H1 (cell line): ENCODE data around the gene KCNMA1. TPM values are rescaled to one million over a fixed set of nuclear protein-coding genes. Genes with fewer than 3 reads are reported as not detected.

Experiments used
- CTCF ChIA-PET: fragments of 300-600 bp; sonication (Branson Sonifier 250); formaldehyde crosslinking; loops from one replicate; lab custom pipeline; 2021; ENCODE audit not compliant: partially characterized antibody; lab: Charles Lee
- POLR2A ChIA-PET: fragments of 300-600 bp; sonication (Branson Sonifier 250); formaldehyde crosslinking; loops from one replicate; lab custom pipeline; 2021; ENCODE audit warnings: inconsistent platforms; ENCODE audit not compliant: partially characterized antibody; lab: Charles Lee
- DNase-seq, 2 experiments: peaks; one replicate each; pipeline versions ENCODE4 v3.0.0 to v3.0.0-alpha.2; 2010 to 2022; ENCODE audit warnings: low spot score in 2 of 2, low read depth in 1 of 2, mixed read lengths in 1 of 2
- FAIRE-seq: peaks from 2 replicates; lab custom pipeline; 2011; peaks lifted over from hg19 to GRCh38; lab: Jason Lieb, UNC
- H2AFZ ChIP-seq: 2 replicates; pipeline ENCODE4 v1.8.1; 2012; ENCODE audit warnings: low read length, inconsistent platforms
- H2AK5ac ChIP-seq: 2 replicates; pipeline ENCODE4 v1.6.1; 2013; ENCODE audit warnings: low read depth, low read length
- H2BK120ac ChIP-seq: replicated peaks from 2 replicates; pipeline ENCODE3; 2013; ENCODE audit warnings: low read depth, low read length, inconsistent platforms
- H2BK12ac ChIP-seq: 2 replicates; pipeline ENCODE4 v1.6.1; 2013; ENCODE audit warnings: low read depth, low read length
- H2BK15ac ChIP-seq: 2 replicates; pipeline ENCODE4 v1.6.1; 2013; ENCODE audit warnings: low read length
- H2BK20ac ChIP-seq: 2 replicates; pipeline ENCODE4 v1.6.1; 2013; ENCODE audit warnings: low read length
- H2BK5ac ChIP-seq: 2 replicates; pipeline ENCODE4 v1.6.1; 2013; ENCODE audit warnings: low read depth, low read length
- H3K14ac ChIP-seq: 2 replicates; pipeline ENCODE4 v1.6.1; 2013; ENCODE audit warnings: inconsistent platforms; ENCODE audit not compliant: insufficient read length
- H3K18ac ChIP-seq: 2 replicates; pipeline ENCODE4 v1.6.1; 2013; ENCODE audit warnings: low read length; ENCODE audit errors: extremely low read depth
- H3K23ac ChIP-seq: 2 replicates; pipeline ENCODE4 v1.6.1; 2013; ENCODE audit warnings: inconsistent platforms; ENCODE audit not compliant: insufficient read length
- H3K23me2 ChIP-seq: 2 replicates; pipeline ENCODE4 v1.6.1; 2013; ENCODE audit warnings: low read depth, low read length
- H3K27ac ChIP-seq: 2 replicates; pipeline ENCODE4 v1.6.1; 2011; ENCODE audit warnings: low read depth, low read length, inconsistent platforms
- H3K27me3 ChIP-seq, 4 experiments: replicated peaks in 1 of 4; 1 replicate in 1 of 4; 2 replicates in 3 of 4; pipeline versions ENCODE4 v1.6.1 to v1.8.1; 2011 to 2013; ENCODE audit warnings: low read length in 3 of 4, mild to moderate bottlenecking in 3 of 4, inconsistent platforms in 2 of 4, mixed read lengths in 2 of 4, moderate library complexity in 1 of 4; ENCODE audit not compliant: control insufficient read depth in 3 of 4, insufficient read depth in 3 of 4; ENCODE audit errors: extremely low read depth in 1 of 4
- H3K36me3 ChIP-seq, 4 experiments: 2 replicates each; pipeline versions ENCODE4 v1.6.1 to v1.8.1; 2011 to 2013; ENCODE audit warnings: mild to moderate bottlenecking in 4 of 4, low read length in 3 of 4, moderate library complexity in 2 of 4, control low read depth in 1 of 4, inconsistent platforms in 1 of 4; ENCODE audit not compliant: insufficient read depth in 4 of 4, control insufficient read depth in 2 of 4
- H3K4ac ChIP-seq: replicated peaks from 2 replicates; pipeline ENCODE3; 2013; ENCODE audit warnings: low read length, low read depth, mixed read lengths, inconsistent platforms; ENCODE audit not compliant: insufficient read length
- H3K4me1 ChIP-seq, 4 experiments: replicated peaks in 1 of 4; 1 replicate in 1 of 4; 2 replicates in 3 of 4; pipeline versions ENCODE4 v1.6.1 to v1.8.1; 2011 to 2013; ENCODE audit warnings: low read length in 3 of 4, inconsistent platforms in 2 of 4, mixed read lengths in 1 of 4; ENCODE audit not compliant: insufficient read depth in 4 of 4, control insufficient read depth in 3 of 4
- H3K4me2 ChIP-seq, 2 experiments: 2 replicates each; pipeline versions ENCODE4 v1.6.1 to v1.8.1; 2011 to 2013; ENCODE audit warnings: low read depth in 2 of 2, low read length in 2 of 2, control low read depth in 1 of 2, inconsistent platforms in 1 of 2, mild to moderate bottlenecking in 1 of 2; ENCODE audit not compliant: insufficient read depth in 1 of 2
- H3K4me3 ChIP-seq, 4 experiments: fragments of 200-600, 300-600 bp in 1 of 4; sonication (generic), shearing (Covaris generic), sonication (Bioruptor Twin) in 1 of 4; 2 replicates each; pipeline versions ENCODE4 v1.5.1 to v1.8.1; 2011 to 2016; ENCODE audit warnings: low read length in 4 of 4, low read depth in 3 of 4, control low read depth in 2 of 4, inconsistent platforms in 2 of 4, mild to moderate bottlenecking in 2 of 4, mixed read lengths in 1 of 4, moderate library complexity in 1 of 4; ENCODE audit not compliant: insufficient read depth in 2 of 4; ENCODE audit errors: extremely low read depth in 1 of 4
- H3K56ac ChIP-seq: replicated peaks from 2 replicates; pipeline ENCODE3; 2013; ENCODE audit warnings: low read depth, mild to moderate bottlenecking, mixed read lengths, low read length, inconsistent platforms; ENCODE audit not compliant: insufficient read length
- H3K79me1 ChIP-seq: 2 replicates; pipeline ENCODE4 v1.6.1; 2013; ENCODE audit warnings: low read depth, low read length, control low read depth
- H3K79me2 ChIP-seq, 2 experiments: 2 replicates each; pipeline versions ENCODE4 v1.6.1 to v1.8.1; 2012 to 2013; ENCODE audit warnings: low read length in 2 of 2, mild to moderate bottlenecking in 2 of 2, inconsistent platforms in 1 of 2; ENCODE audit not compliant: insufficient read depth in 2 of 2, control insufficient read depth in 1 of 2
- H3K9ac ChIP-seq, 4 experiments: replicated peaks in 1 of 4; 1 replicate in 1 of 4; 2 replicates in 3 of 4; pipeline versions ENCODE4 v1.6.1 to v1.8.1; 2011 to 2013; ENCODE audit warnings: low read depth in 3 of 4, low read length in 3 of 4, control low read depth in 2 of 4, mild to moderate bottlenecking in 2 of 4, moderate library complexity in 2 of 4, inconsistent platforms in 1 of 4; ENCODE audit errors: extremely low read depth in 1 of 4
- H3K9me3 ChIP-seq, 2 experiments: 2 replicates each; pipeline versions ENCODE4 v1.6.1 to v1.8.1; 2012 to 2013; ENCODE audit warnings: mild to moderate bottlenecking in 2 of 2, moderate library complexity in 2 of 2, control low read depth in 1 of 2, inconsistent platforms in 1 of 2, low read depth in 1 of 2, low read length in 1 of 2, mixed read lengths in 1 of 2; ENCODE audit not compliant: insufficient read depth in 2 of 2
- H4K20me1 ChIP-seq, 2 experiments: replicated peaks in 1 of 2; 2 replicates each; pipeline versions ENCODE3 to v1.8.1; 2011 to 2013; ENCODE audit warnings: inconsistent platforms in 2 of 2, low read length in 2 of 2, mild to moderate bottlenecking in 1 of 2; ENCODE audit not compliant: insufficient read depth in 2 of 2, control insufficient read depth in 1 of 2
- H4K5ac ChIP-seq: 2 replicates; pipeline ENCODE4 v1.6.1; 2013; ENCODE audit warnings: low read length, low read depth, mixed read lengths, inconsistent platforms; ENCODE audit not compliant: insufficient read length
- H4K8ac ChIP-seq: 2 replicates; pipeline ENCODE4 v1.8.0; 2013; ENCODE audit warnings: mild to moderate bottlenecking, moderate library complexity, low read length, inconsistent platforms; ENCODE audit not compliant: insufficient read depth; ENCODE audit errors: extremely low read depth
- H4K91ac ChIP-seq: replicated peaks from 2 replicates; pipeline ENCODE3; 2013; ENCODE audit warnings: low read length, mixed read lengths, inconsistent platforms; ENCODE audit not compliant: insufficient read length
- NANOG ChIP-seq: IDR thresholded peaks from 2 replicates; pipeline ENCODE4 v1.6.1; 2011; ENCODE audit warnings: low read length, low read depth, mild to moderate bottlenecking, inconsistent platforms; ENCODE audit not compliant: insufficient read depth, poor library complexity, severe bottlenecking
- POLR2AphosphoS5 ChIP-seq: IDR thresholded peaks from 2 replicates; pipeline ENCODE4 v1.6.1; 2011; ENCODE audit warnings: low read depth, low read length
- RBBP5 ChIP-seq: IDR thresholded peaks from 2 replicates; pipeline ENCODE4 v1.7.1; 2012; ENCODE audit warnings: low read depth, mild to moderate bottlenecking, inconsistent platforms, low read length, moderate library complexity, borderline replicate concordance
- SIN3A ChIP-seq, 2 experiments: IDR thresholded peaks in 1 of 2; conservative IDR thresholded peaks in 1 of 2; 2 replicates each; pipeline ENCODE4 v1.6.1; 2011 to 2012; ENCODE audit warnings: low read length in 2 of 2, improper control_type of control experiment in 1 of 2, low read depth in 1 of 2, mild to moderate bottlenecking in 1 of 2
- SP1 ChIP-seq: IDR thresholded peaks from 2 replicates; pipeline ENCODE4 v1.6.1; 2011; ENCODE audit warnings: low read depth, low read length
- WGBS, 2 experiments: shearing (Covaris generic) in 1 of 2; methylation state at CpG; one replicate each; pipeline versions ENCODE4 v1.1.6 to v1.1.7; 2013 to 2015; ENCODE audit warnings: low lambda C conversion rate in 2 of 2, mixed read lengths in 2 of 2, inconsistent platforms in 1 of 2, low coverage in 1 of 2, missing lambda C conversion rate in 1 of 2; ENCODE audit not compliant: insufficient replicate concordance in 2 of 2, insufficient coverage in 1 of 2, insufficient read length in 1 of 2; ENCODE audit errors: extremely low coverage in 1 of 2, missing lambda C conversion rate in 1 of 2; 5-methylcytosine and 5-hydroxymethylcytosine counted together
- polyA plus RNA-seq, 7 experiments: library from polyadenylated mRNA; depleted of rRNA in 3 of 7; stranded (reverse) in 5 of 7; unstranded in 2 of 7; fragments of >200 nt in 5 of 7; fragments of 200-250 nt in 2 of 7; gene quantifications; 1 replicate in 5 of 7; 2 replicates in 1 of 7; 4 replicates in 1 of 7; pipeline versions ENCODE4 v1.2.1 to v1.2.3, GENCODE V29; 2011 to 2013; ENCODE audit warnings: missing spikeins in 2 of 7, mixed read lengths in 2 of 7
- total RNA-seq: library from RNA; stranded (reverse); fragmentation: NEBNext Ultra II Directional; extraction: Animal tissue kit (Norgen Biotek cat#: 25700); gene quantifications from 2 replicates; pipeline ENCODE4 v1.2.1, GENCODE V29; 2021

The KCNMA1 gene
- total and polyA plus RNA-seq, 2 of the 8 experiments (the other 6 are each of a cell fraction or from before 2014, with no cell fraction given) = 10.2 to 11.1 TPM

GRCh38 chr10:77287647-77288120 is 349.9 kb downstream of the KCNMA1 start:
- no peak for TF ChIP-seq SIN3A (conservative IDR thresholded peaks at IDR 0.05 in 1 of 2, IDR thresholded peaks at IDR 0.05 in 1 of 2; ENCODE audit: low read depth in 1 of 2, low read length in 2 of 2)
- TF ChIP-seq RBBP5 = no peak
- TF ChIP-seq SP1 = no peak
- no peak for TF ChIP-seq NANOG
- TF ChIP-seq POLR2AphosphoS5 = no peak
- Histone ChIP-seq H3K4me3 (no peak overlapping the region), H2BK12ac (no peak overlapping the region), H3K36me3 (no peaks in the 10 kb centered on the region), H3K4me2 (no peak overlapping the region), H2BK120ac (no peak overlapping the region), H3K27ac (no peak overlapping the region), H2BK5ac (no peak overlapping the region), H4K5ac (no peak overlapping the region), H2AFZ (no peak overlapping the region), H4K8ac (no peak overlapping the region), H2BK20ac (no peak overlapping the region), H2AK5ac (no peak overlapping the region), H3K79me1 (no peaks in the 10 kb centered on the region), H3K27me3 (no peaks in the 10 kb centered on the region; a peak in 1 of 7 replicates), H3K23ac (no peak overlapping the region), H4K20me1 (peaks cover 0 to 2% of the 10 kb centered on the region in 2 experiments), H3K9ac (no peak overlapping the region), H3K14ac (no peak overlapping the region), H3K79me2 (no peaks in the 10 kb centered on the region), H2BK15ac (no peak overlapping the region), H3K9me3 (no peaks in the 10 kb centered on the region), H3K4me1 (peaks cover 2 to 28% (median 10%) of the 10 kb centered on the region in 4 experiments; a peak in 6 of 7 replicates), H4K91ac (no peak overlapping the region), H3K23me2 (no peaks in the 10 kb centered on the region), H3K18ac (no peak overlapping the region), H3K4ac (no peak overlapping the region), H3K56ac (no peak overlapping the region)
- CTCF ChIA-PET = interaction anchor here (0.7 to 2.1 kb wide), 4 partner anchors 10 to 113 kb away, joined by 3 to 14 read pairs (median 4); no protein-coding TSS in a partner anchor
- no peak for DNase-seq
- POLR2A ChIA-PET = interaction anchor here (1.5 kb wide), 1 partner anchor 15 kb away, joined by 3 read pairs; no protein-coding TSS in a partner anchor
- 91% methylated on average over 2 of the region's 2 CpGs; no CpG with 5 or more reads in 1 of the 2 experiments for WGBS, 2 experiments
- no peak for FAIRE-seq
